IPS-18c (cell line): Measurements from ENCODE around the gene HSD17B2.
A peak's percentile ranks its signal among the peaks of the same experiment; 100 is the strongest.
"Not testable (repeated sequence)": the region's sequence is repeated elsewhere in the genome, so short reads cannot be mapped to it uniquely, and the experiment has no call there.

ENCODE experiments used
- H3K4me3 ChIP-seq: 2 replicates; pipeline ENCODE4 v1.7.0; 2013; ENCODE audit warnings: low read depth, mild to moderate bottlenecking, low read length, moderate library complexity; ENCODE audit not compliant: insufficient read depth
- H3K9me3 ChIP-seq: one replicate; pipeline ENCODE4 v1.6.1; 2013; ENCODE audit warnings: mild to moderate bottlenecking, low read length, moderate library complexity; ENCODE audit not compliant: control insufficient read depth, insufficient read depth

HSD17B2 gene

GRCh38 chr16:82135844-82136243, 100.8 kb downstream of the HSD17B2 start:
- H3K9me3 ChIP-seq: no peaks in the 10 kb centered on the region
- no peak overlapping the region for H3K4me3 ChIP-seq

GRCh38 chr16:82136956-82137821, 102.1 kb downstream of the HSD17B2 start:
- Histone ChIP-seq H3K9me3 (no peaks in the 10 kb centered on the region), H3K4me3 (no peak overlapping the region)

GRCh38 chr16:82137822-82138167, 102.7 kb downstream of the HSD17B2 start:
- Histone ChIP-seq H3K9me3 (no peaks in the 10 kb centered on the region), H3K4me3 (no peak overlapping the region)

- H3K9me3 ChIP-seq: no peaks in the 10 kb centered on the region
- peak overlapping the region; percentile 40; the same call in 1 of the 2 replicates for H3K4me3 ChIP-seq
These were observed 103.6 kb downstream of the HSD17B2 start for GRCh38 chr16:82138478-82139285.

- H3K9me3 ChIP-seq: not testable (repeated sequence)
- peak overlapping the region; percentile 40; the same call in 1 of the 2 replicates for H3K4me3 ChIP-seq
These were observed 104.2 kb downstream of the HSD17B2 start for GRCh38 chr16:82139286-82139571.

GRCh38 chr16:82146556-82146955, 111.5 kb downstream of the HSD17B2 start:
- no peak overlapping the region for H3K4me3 ChIP-seq
- H3K9me3 ChIP-seq: no peaks in the 10 kb centered on the region

- Histone ChIP-seq H3K9me3 (no peaks in the 10 kb centered on the region), H3K4me3 (no peak overlapping the region)
These were observed 111.9 kb downstream of the HSD17B2 start for GRCh38 chr16:82146957-82147356.

GRCh38 chr16:82147546-82147945, 112.5 kb downstream of the HSD17B2 start:
- no peak overlapping the region for H3K4me3 ChIP-seq
- no peaks in the 10 kb centered on the region for H3K9me3 ChIP-seq
